Measurements from ENCODE around the gene GMPR2. TPM values are rescaled to one million over a fixed set of nuclear protein-coding genes. Genes with fewer than 3 reads are reported as not detected.

Gene GMPR2
- polyA plus RNA-seq, 3 donors = 84.4 to 84.7 (median 84.5) TPM

GRCh38 chr14:24277071-24277470, 44.3 kb downstream of the GMPR2 start:
- peaks cover 100% of the 10 kb centered on the region in 2 donors for H3K4me1 ChIP-seq (ENCODE audit: control insufficient read depth in 1 of 2, insufficient read depth in 2 of 2, low read length in 2 of 2)
- peaks cover 95% of the 10 kb centered on the region for H3K4me1 Mint-ChIP-seq
- intact Hi-C loops (cut with micrococcal nuclease) = loop anchor here in 1 of 2 donors (5.0 kb wide), 1 partner anchor 35 kb away; the partner anchor contains the start of genes LTB4R and LTB4R2

More at GRCh38 chr14:24277071-24277470, 44.3 kb downstream of the GMPR2 start:
- Histone ChIP-seq H2AFZ (ENCODE audit: insufficient read depth, low read depth, low read length, poor library complexity, severe bottlenecking) (no peak overlapping the region), H3K27me3 (ENCODE audit: control insufficient read depth in 2 of 2, insufficient read depth in 2 of 2, low read length in 2 of 2) (no peaks in the 10 kb centered on the region), H3K4me3 (replicated peaks in 1 of 3; ENCODE audit: low read depth in 2 of 3, low read length in 3 of 3) (peak overlapping the region in 1 of 3 experiments; percentile 55), H3K4me2 (replicated peaks; ENCODE audit: extremely low read depth, low read length, poor library complexity, severe bottlenecking) (peak overlapping the region; percentile 66), H3K36me3 (replicated peaks in 1 of 2; ENCODE audit: control insufficient read depth in 1 of 2, insufficient read depth in 2 of 2, low read length in 2 of 2) (no peaks in the 10 kb centered on the region), H3K79me2 (ENCODE audit: insufficient read depth, low read length) (peaks cover 59% of the 10 kb centered on the region), H4K20me1 (ENCODE audit: insufficient read depth, low read length) (no peaks in the 10 kb centered on the region), H3K27ac (ENCODE audit: low read depth in 1 of 2, low read length in 2 of 2) (peak overlapping the region; percentile 96 to 98), H3K9me3 (replicated peaks in 1 of 2; ENCODE audit: control insufficient read depth in 1 of 2, insufficient read depth in 1 of 2, low read length in 2 of 2) (no peaks in the 10 kb centered on the region), H3K9ac (ENCODE audit: insufficient read depth, low read length, poor library complexity, severe bottlenecking) (peak overlapping the region; percentile 33)
- Mint-ChIP-seq H3K4me3 (peak overlapping the region; percentile 18 to 47), H3K27me3 (ENCODE audit: low read depth in 3 of 3) (peaks cover 0 to 4% (median 0%) of the 10 kb centered on the region in 3 donors), H3K9me3 (peaks cover 0 to 2% (median 0%) of the 10 kb centered on the region in 7 donors), H3K27ac (peak overlapping the region; percentile 91 to 99 (median 95)), H3K36me3 (peaks cover 0 to 6% of the 10 kb centered on the region in 2 donors)
- peak in 2 of 3 donors; percentile 37 to 42 for DNase-seq
- 40% methylated on average over 3 of the region's 6 CpGs for WGBS (ENCODE audit: insufficient coverage)
- no peak for TF ChIP-seq CTCF (IDR thresholded peaks at IDR 0.05)

Data from CD14-positive monocyte (primary cell).